Activated B cell treated with CpG ODN at 0.5 μM for 24 hours (primary cell): Measurements from ENCODE around the gene SPACDR. TPM values are rescaled to one million over a fixed set of nuclear protein-coding genes. Genes with fewer than 3 reads are reported as not detected.

Experiments used
- ATAC-seq: fragments of 200-7000 bp; cut with Tn5 transposase; one replicate; pipeline ENCODE4 v1.10.0; 2021; ENCODE audit warnings: low read depth, mild to moderate bottlenecking, moderate library complexity
- CTCF ChIA-PET: fragments of 350-600 bp; sonication (Branson Sonifier 250); formaldehyde crosslinking; loops from one replicate; lab custom pipeline; 2021; ENCODE audit warnings: antibody characterized with exemption; lab: Charles Lee
- POLR2A ChIA-PET: fragments of 350-600 bp; sonication (Branson Sonifier 250); formaldehyde crosslinking; loops from one replicate; lab custom pipeline; 2021; ENCODE audit warnings: antibody characterized with exemption; lab: Charles Lee
- DNase-seq: peaks from one replicate; pipeline ENCODE4 v3.0.0; 2022
- H3K27ac Mint-ChIP-seq: one replicate; pipeline ENCODE4 v1.8.0; 2020; ENCODE audit warnings: mixed read lengths
- H3K27me3 Mint-ChIP-seq: one replicate; pipeline ENCODE4 v1.8.0; 2021; ENCODE audit warnings: mixed read lengths
- H3K36me3 Mint-ChIP-seq: one replicate; pipeline ENCODE4 v1.8.0; 2021; ENCODE audit warnings: low read depth, mixed read lengths
- H3K4me1 Mint-ChIP-seq: one replicate; pipeline ENCODE4 v1.8.0; 2021; ENCODE audit warnings: mixed read lengths
- H3K4me3 Mint-ChIP-seq: one replicate; pipeline ENCODE4 v1.8.0; 2020; ENCODE audit warnings: mild to moderate bottlenecking, mixed read lengths
- H3K9me3 Mint-ChIP-seq: one replicate; pipeline ENCODE4 v1.8.0; 2020; ENCODE audit warnings: mixed read lengths
- intact Hi-C: fragments of 100-400 bp; cut with micrococcal nuclease; formaldehyde crosslinking; loops from one replicate; pipeline ENCODE4 v1.15.1; 2024
- total RNA-seq: library from RNA; stranded (reverse); gene quantifications from 2 replicates; pipeline ENCODE4 v1.2.3, GENCODE V29; 2022
- TF ChIP-seq, protein P1 (sequence below): fragments of 200-600 bp; IDR thresholded peaks from one replicate; pipeline ENCODE4 v1.8.0; 2022; ENCODE audit warnings: antibody characterized with exemption, mild to moderate bottlenecking

SPACDR gene
- total RNA-seq, 1 donor from 2014 or later, result 2.3 TPM

DNA sequence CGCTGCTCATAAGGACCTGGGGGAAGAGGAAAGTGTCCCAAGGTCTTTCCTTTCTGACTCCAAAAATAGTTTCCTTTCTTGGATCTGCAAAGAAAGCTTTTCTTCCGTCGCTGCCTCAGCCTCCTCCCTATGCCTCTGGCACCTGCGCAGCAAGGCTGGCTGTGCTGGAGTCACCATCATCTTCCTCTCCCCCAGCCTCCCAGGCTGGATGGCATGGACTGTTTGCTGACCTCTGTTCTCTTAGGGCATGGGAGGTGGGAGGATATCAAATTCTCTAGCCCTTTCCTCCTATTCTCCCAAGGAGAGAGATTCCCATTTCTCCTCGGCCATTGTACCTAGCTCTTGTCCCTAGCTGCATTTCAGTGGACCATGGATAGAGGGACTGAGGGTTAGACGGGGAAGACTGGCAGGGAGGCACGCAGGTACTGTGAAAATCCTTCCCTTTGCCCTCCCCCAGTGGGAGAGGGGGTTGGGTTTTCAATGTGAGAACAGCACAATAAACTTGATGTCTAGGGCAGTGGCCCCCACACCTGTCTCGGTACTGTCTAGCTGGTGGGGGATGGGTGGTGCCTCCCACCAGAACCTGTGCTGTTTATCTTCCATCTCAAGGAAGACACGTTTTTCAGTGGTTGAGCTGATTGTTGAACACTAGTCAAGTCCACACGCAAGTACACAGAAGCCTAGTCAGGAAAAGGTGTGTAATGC lies 30.3 kb downstream of the SPACDR start:
- Mint-ChIP-seq H3K27ac (peak overlapping the region; percentile 27), H3K27me3 (no peaks in the 10 kb centered on the region), H3K9me3 (no peaks in the 10 kb centered on the region), H3K36me3 (peaks cover 58% of the 10 kb centered on the region), H3K4me3 (peak overlapping the region; percentile 83), H3K4me1 (peaks cover 59% of the 10 kb centered on the region)
- ATAC-seq (no peak), DNase-seq (no peak)
- TF ChIP-seq, protein P1, sequence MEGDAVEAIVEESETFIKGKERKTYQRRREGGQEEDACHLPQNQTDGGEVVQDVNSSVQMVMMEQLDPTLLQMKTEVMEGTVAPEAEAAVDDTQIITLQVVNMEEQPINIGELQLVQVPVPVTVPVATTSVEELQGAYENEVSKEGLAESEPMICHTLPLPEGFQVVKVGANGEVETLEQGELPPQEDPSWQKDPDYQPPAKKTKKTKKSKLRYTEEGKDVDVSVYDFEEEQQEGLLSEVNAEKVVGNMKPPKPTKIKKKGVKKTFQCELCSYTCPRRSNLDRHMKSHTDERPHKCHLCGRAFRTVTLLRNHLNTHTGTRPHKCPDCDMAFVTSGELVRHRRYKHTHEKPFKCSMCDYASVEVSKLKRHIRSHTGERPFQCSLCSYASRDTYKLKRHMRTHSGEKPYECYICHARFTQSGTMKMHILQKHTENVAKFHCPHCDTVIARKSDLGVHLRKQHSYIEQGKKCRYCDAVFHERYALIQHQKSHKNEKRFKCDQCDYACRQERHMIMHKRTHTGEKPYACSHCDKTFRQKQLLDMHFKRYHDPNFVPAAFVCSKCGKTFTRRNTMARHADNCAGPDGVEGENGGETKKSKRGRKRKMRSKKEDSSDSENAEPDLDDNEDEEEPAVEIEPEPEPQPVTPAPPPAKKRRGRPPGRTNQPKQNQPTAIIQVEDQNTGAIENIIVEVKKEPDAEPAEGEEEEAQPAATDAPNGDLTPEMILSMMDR, result no peak
- ChIA-PET POLR2A (interaction anchor here (1.4 to 2.7 kb wide), 3 partner anchors 11 to 26 kb away, joined by 4 to 12 read pairs (median 5); no protein-coding TSS in a partner anchor), CTCF (no interaction called here)
- intact Hi-C loops, result loop anchor here (10.0 kb wide), 1 partner anchor 821 kb away; no protein-coding TSS in a partner anchor

DNA sequence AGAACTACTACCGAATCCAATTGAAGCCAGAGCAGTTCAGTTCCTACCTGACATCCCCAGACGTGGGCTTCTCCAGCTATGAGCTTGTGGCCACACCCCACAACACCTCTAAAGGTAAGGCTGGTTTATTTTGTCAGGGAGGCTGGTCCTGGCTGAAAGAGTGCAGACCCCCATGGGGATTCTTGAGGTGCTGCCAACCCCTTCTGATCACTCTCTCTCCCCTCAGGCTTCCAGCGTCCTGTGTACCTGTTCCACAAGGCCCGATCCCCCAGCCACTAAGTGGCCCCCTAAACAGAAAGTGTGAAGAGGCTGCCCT lies 30.8 kb downstream of the SPACDR start:
- H3K4me3 Mint-ChIP-seq, result no peak overlapping the region
- no peak for ATAC-seq
- TF ChIP-seq, protein P1, result no peak
- no peaks in the 10 kb centered on the region for H3K27me3 Mint-ChIP-seq
- DNase-seq, result no peak
- H3K27ac Mint-ChIP-seq, result peak overlapping the region; percentile 41
- peaks cover 63% of the 10 kb centered on the region for H3K36me3 Mint-ChIP-seq
- POLR2A ChIA-PET, result interaction anchor here (0.6 kb wide), 1 partner anchor 299 kb away, joined by 5 read pairs; no protein-coding TSS in a partner anchor
- CTCF ChIA-PET, result no interaction called here
- intact Hi-C loops, result loop anchor here (10.0 kb wide), 1 partner anchor 822 kb away; no protein-coding TSS in a partner anchor
- no peaks in the 10 kb centered on the region for H3K9me3 Mint-ChIP-seq
- H3K4me1 Mint-ChIP-seq, result peaks cover 59% of the 10 kb centered on the region

DNA sequence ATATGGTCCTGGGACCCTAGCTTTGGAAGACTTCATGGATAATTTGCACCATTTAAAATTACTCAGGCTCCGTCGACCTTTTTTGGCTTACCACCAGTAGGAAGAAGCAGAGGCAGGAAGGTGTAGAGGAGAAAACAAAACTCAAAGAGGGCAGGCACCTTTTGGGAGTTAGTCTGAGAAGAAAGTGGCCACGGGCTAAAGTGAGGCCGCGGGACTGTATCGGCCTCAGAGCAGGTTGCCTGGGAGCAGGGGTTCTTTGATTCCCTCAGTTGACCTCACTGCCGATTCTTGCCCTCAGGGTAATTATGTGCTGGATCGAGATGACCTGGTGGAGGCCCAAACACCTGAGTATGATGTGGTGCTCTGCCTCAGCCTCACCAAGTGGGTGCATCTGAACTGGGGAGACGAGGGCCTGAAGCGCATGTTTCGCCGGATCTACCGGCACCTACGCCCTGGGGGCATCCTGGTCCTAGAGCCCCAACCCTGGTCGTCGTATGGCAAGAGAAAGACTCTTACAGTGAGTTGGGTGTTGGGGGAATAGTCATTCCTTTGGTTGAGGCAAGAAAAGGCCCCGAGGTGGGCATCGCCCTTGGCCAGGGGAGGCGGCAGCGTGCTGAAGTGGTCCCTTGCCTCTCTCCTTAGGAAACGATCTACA lies 31.3 kb downstream of the SPACDR start:
- TF ChIP-seq, protein P1, result no peak
- Mint-ChIP-seq H3K4me1 (peaks cover 63% of the 10 kb centered on the region), H3K9me3 (no peaks in the 10 kb centered on the region), H3K4me3 (peak overlapping the region; percentile 7), H3K36me3 (peaks cover 65% of the 10 kb centered on the region), H3K27me3 (no peaks in the 10 kb centered on the region), H3K27ac (peak overlapping the region; percentile 80)
- ATAC-seq (no peak), DNase-seq (no peak)
- intact Hi-C loops, result loop anchor here (10.0 kb wide), 1 partner anchor 822 kb away; no protein-coding TSS in a partner anchor
- CTCF ChIA-PET, result no interaction called here
- POLR2A ChIA-PET, result interaction anchor here (0.6 kb wide), 1 partner anchor 298 kb away, joined by 5 read pairs; no protein-coding TSS in a partner anchor

DNA sequence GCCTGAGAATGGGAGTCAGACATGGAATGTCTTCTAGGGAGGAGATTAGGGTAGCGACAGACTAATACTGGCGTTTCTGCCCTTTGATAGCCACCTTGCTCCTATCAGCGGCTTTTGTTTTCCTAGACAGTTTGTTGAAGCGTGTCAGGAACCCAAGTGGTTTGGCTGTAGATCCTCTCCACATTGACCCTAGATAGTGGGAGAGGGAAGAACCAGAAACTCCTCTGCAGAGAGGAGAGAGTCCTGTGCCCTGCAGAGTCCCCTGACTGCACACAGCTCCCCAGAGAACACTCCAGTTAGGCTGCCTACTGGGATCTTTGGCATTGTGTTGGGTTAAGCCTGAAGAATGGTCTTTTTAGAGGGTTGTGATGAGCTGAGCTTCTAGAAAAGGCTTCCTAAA lies 32.0 kb downstream of the SPACDR start:
- CTCF ChIA-PET, result no interaction called here
- no peak for DNase-seq
- ATAC-seq, result no peak
- intact Hi-C loops, result loop anchor here (10.0 kb wide), 1 partner anchor 823 kb away; no protein-coding TSS in a partner anchor
- TF ChIP-seq, protein P1, result no peak
- peaks cover 65% of the 10 kb centered on the region for H3K36me3 Mint-ChIP-seq
- H3K4me3 Mint-ChIP-seq, result peak overlapping the region; percentile 28
- H3K27me3 Mint-ChIP-seq, result no peaks in the 10 kb centered on the region
- no peaks in the 10 kb centered on the region for H3K9me3 Mint-ChIP-seq
- POLR2A ChIA-PET, result no interaction called here
- H3K4me1 Mint-ChIP-seq, result peaks cover 63% of the 10 kb centered on the region
- peak overlapping the region; percentile 80 for H3K27ac Mint-ChIP-seq

DNA sequence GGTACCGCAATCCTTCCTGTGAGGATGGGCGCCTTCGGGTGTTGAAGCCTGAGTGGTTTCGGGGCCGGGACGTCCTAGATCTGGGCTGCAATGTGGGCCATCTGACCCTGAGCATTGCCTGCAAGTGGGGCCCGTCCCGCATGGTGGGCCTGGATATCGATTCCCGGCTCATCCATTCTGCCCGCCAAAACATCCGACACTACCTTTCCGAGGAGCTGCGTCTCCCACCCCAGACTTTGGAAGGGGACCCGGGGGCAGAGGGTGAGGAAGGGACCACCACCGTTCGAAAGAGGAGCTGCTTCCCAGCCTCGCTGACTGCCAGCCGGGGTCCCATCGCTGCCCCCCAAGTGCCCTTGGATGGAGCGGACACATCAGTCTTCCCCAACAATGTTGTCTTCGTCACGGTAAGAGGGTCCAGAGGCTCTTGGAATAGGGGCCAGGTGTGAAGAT lies 32.7 kb downstream of the SPACDR start:
- Mint-ChIP-seq H3K9me3 (no peaks in the 10 kb centered on the region), H3K27me3 (no peaks in the 10 kb centered on the region), H3K4me1 (peaks cover 60% of the 10 kb centered on the region), H3K4me3 (peak overlapping the region; percentile 45), H3K27ac (peak overlapping the region; percentile 80), H3K36me3 (peaks cover 63% of the 10 kb centered on the region)
- TF ChIP-seq, protein P1, result no peak
- intact Hi-C loops, result loop anchor here (10.0 kb wide), 1 partner anchor 823 kb away; no protein-coding TSS in a partner anchor
- ChIA-PET POLR2A (interaction anchor here (3.7 to 4.3 kb wide), 2 partner anchors 23 to 63 kb away, joined by 34 to 90 read pairs; no protein-coding TSS in a partner anchor), CTCF (no interaction called here)
- no peak for ATAC-seq
- no peak for DNase-seq
